PC-3 (cell line): ENCODE results near the gene RABGAP1.

Experiments used
- EZH2 ChIP-seq: fragments of 300-600 bp; sonication (generic); IDR thresholded peaks from one replicate; pipeline ENCODE4 v1.6.1; 2017; ENCODE audit warnings: antibody characterized with exemption, mild to moderate bottlenecking, low read length; ENCODE audit not compliant: unreplicated experiment
- EZH2phosphoT487 ChIP-seq: fragments of 300-600 bp; sonication (generic); IDR thresholded peaks from 2 replicates; pipeline ENCODE4 v1.6.1; 2018; ENCODE audit warnings: mild to moderate bottlenecking, antibody characterized with exemption, low read length, borderline replicate concordance
- TF ChIP-seq, protein P1 (sequence below): fragments of 300-600 bp; sonication (generic); conservative IDR thresholded peaks from 2 replicates; pipeline ENCODE4 v1.5.1; 2017; ENCODE audit warnings: antibody characterized with exemption, low read depth, mild to moderate bottlenecking, low read length

DNA sequence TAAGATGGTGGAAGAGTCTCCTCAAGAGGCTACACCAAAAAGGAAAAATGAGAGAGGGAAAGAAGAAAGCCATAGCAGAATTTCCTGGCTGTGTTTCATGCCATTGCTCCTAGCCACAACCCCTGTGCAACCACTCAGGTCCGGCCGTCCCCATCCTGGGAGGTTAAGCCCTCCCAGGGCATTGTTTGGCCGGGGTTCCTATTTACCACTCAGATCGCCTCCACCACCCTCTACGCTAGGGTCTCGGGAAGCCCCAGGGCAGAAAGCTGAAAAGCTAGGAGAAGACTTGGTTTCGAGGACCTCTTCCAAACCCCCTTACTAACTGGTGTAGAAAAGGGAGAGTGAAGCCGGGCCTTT lies 36.4 kb upstream of the RABGAP1 start:
- TF ChIP-seq, protein P1, sequence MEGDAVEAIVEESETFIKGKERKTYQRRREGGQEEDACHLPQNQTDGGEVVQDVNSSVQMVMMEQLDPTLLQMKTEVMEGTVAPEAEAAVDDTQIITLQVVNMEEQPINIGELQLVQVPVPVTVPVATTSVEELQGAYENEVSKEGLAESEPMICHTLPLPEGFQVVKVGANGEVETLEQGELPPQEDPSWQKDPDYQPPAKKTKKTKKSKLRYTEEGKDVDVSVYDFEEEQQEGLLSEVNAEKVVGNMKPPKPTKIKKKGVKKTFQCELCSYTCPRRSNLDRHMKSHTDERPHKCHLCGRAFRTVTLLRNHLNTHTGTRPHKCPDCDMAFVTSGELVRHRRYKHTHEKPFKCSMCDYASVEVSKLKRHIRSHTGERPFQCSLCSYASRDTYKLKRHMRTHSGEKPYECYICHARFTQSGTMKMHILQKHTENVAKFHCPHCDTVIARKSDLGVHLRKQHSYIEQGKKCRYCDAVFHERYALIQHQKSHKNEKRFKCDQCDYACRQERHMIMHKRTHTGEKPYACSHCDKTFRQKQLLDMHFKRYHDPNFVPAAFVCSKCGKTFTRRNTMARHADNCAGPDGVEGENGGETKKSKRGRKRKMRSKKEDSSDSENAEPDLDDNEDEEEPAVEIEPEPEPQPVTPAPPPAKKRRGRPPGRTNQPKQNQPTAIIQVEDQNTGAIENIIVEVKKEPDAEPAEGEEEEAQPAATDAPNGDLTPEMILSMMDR, result no peak
- TF ChIP-seq EZH2phosphoT487 (no peak), EZH2 (no peak)
